Neural progenitor cell (in vitro differentiated cells): ENCODE results near the gene ABCG2. TPM values are rescaled to one million over a fixed set of nuclear protein-coding genes. Genes with fewer than 3 reads are reported as not detected.
A peak's percentile ranks its signal among the peaks of the same experiment; 100 is the strongest.

Source experiments
- DNase-seq: peaks from one replicate; pipeline ENCODE4 v3.0.0-alpha.2; 2016; ENCODE audit warnings: low spot score
- H2AFZ ChIP-seq: fragments of 200-600 bp; sonication (generic); replicated peaks from 2 replicates; pipeline ENCODE4 v1.6.1; 2016; ENCODE audit warnings: antibody characterized with exemption
- H3F3A ChIP-seq: fragments of 200-600 bp; sonication (generic); 2 replicates; pipeline ENCODE4 v1.6.1; 2016; ENCODE audit warnings: antibody characterized with exemption, low read depth
- H3K27ac ChIP-seq: fragments of 200-600 bp; sonication (generic); 2 replicates; pipeline ENCODE4 v1.5.1; 2016; ENCODE audit warnings: mild to moderate bottlenecking
- H3K27me3 ChIP-seq: fragments of 200-600 bp; sonication (generic); 2 replicates; pipeline ENCODE4 v1.6.1; 2016; ENCODE audit warnings: mild to moderate bottlenecking, moderate library complexity
- H3K36me3 ChIP-seq: fragments of 200-600 bp; sonication (generic); 2 replicates; pipeline ENCODE4 v1.5.1; 2016
- H3K4me1 ChIP-seq: fragments of 200-600 bp; sonication (generic); 2 replicates; pipeline ENCODE4 v1.6.1; 2016; ENCODE audit warnings: mixed run types
- H3K4me2 ChIP-seq: fragments of 200-600 bp; sonication (generic); 2 replicates; pipeline ENCODE4 v1.6.1; 2016
- H3K4me3 ChIP-seq: fragments of 200-600 bp; sonication (generic); 2 replicates; pipeline ENCODE4 v1.5.1; 2016
- H3K79me2 ChIP-seq: fragments of 200-600 bp; sonication (generic); 2 replicates; pipeline ENCODE4 v1.6.1; 2016; ENCODE audit warnings: low read depth
- H3K9ac ChIP-seq: fragments of 200-600 bp; sonication (generic); 2 replicates; pipeline ENCODE4 v1.6.1; 2016
- H3K9me3 ChIP-seq: fragments of 200-600 bp; sonication (generic); 2 replicates; pipeline ENCODE4 v1.5.1; 2016; ENCODE audit warnings: low read depth
- H4K20me1 ChIP-seq: fragments of 200-600 bp; sonication (generic); 2 replicates; pipeline ENCODE4 v1.6.1; 2016; ENCODE audit warnings: low read depth
- H3K27ac Mint-ChIP-seq: 3 replicates; pipeline ENCODE4 v1.8.0; 2021; ENCODE audit warnings: mixed read lengths
- H3K27me3 Mint-ChIP-seq: 2 replicates; pipeline ENCODE4 v1.8.0; 2022; ENCODE audit warnings: low read depth, mild to moderate bottlenecking, inconsistent platforms, moderate library complexity, mixed read lengths; ENCODE audit not compliant: insufficient read depth
- H3K36me3 Mint-ChIP-seq: 3 replicates; pipeline ENCODE4 v1.8.0; 2021; ENCODE audit warnings: mixed read lengths
- H3K4me1 Mint-ChIP-seq: 3 replicates; pipeline ENCODE4 v1.8.0; 2021; ENCODE audit warnings: mixed read lengths
- H3K4me3 Mint-ChIP-seq: 3 replicates; pipeline ENCODE4 v1.8.0; 2021; ENCODE audit warnings: mild to moderate bottlenecking, moderate library complexity, mixed read lengths
- H3K9me3 Mint-ChIP-seq: 3 replicates; pipeline ENCODE4 v1.8.0; 2020; ENCODE audit warnings: mixed read lengths
- CTCF ChIP-seq: fragments of 200-600 bp; sonication (generic); IDR thresholded peaks from 2 replicates; pipeline ENCODE4 v1.5.1; 2017; ENCODE audit warnings: antibody characterized with exemption, mild to moderate bottlenecking
- EZH2 ChIP-seq: fragments of 200-600 bp; sonication (generic); IDR thresholded peaks from 2 replicates; pipeline ENCODE4 v1.6.1; 2017; ENCODE audit warnings: antibody characterized with exemption, mild to moderate bottlenecking, moderate library complexity
- EZH2phosphoT487 ChIP-seq: fragments of 200-600 bp; sonication (generic); IDR thresholded peaks from 2 replicates; pipeline ENCODE4 v1.6.1; 2017; ENCODE audit warnings: antibody characterized with exemption
- total RNA-seq: library from RNA; depleted of rRNA; stranded (reverse); fragments of >200 nt; gene quantifications from 2 replicates; pipeline ENCODE4 v1.2.3, GENCODE V29; 2015; ENCODE audit warnings: low replicate concordance

The ABCG2 gene
- total RNA-seq, 1 donor from 2014 or later, result 2.4 TPM

GRCh38 chr4:88187766-88188165 lies 29.3 kb upstream of the ABCG2 start:
- Histone ChIP-seq H3K4me1 (peaks cover 5% of the 10 kb centered on the region), H3K27me3 (no peaks in the 10 kb centered on the region), H3K4me2 (no peak overlapping the region), H3K9ac (no peak overlapping the region), H4K20me1 (no peaks in the 10 kb centered on the region), H3K4me3 (no peak overlapping the region), H3K27ac (no peak overlapping the region), H2AFZ (no peak overlapping the region), H3K79me2 (no peaks in the 10 kb centered on the region), H3K36me3 (no peaks in the 10 kb centered on the region), H3K9me3 (no peaks in the 10 kb centered on the region), H3F3A (no peaks in the 10 kb centered on the region)
- DNase-seq, result no peak
- H3K27me3 Mint-ChIP-seq, result no peaks in the 10 kb centered on the region
- no peak overlapping the region for H3K27ac Mint-ChIP-seq
- H3K9me3 Mint-ChIP-seq, result peaks cover 13% of the 10 kb centered on the region
- H3K4me1 Mint-ChIP-seq, result peaks cover 2% of the 10 kb centered on the region
- H3K4me3 Mint-ChIP-seq, result no peak overlapping the region
- TF ChIP-seq EZH2 (no peak), CTCF (no peak), EZH2phosphoT487 (no peak)
- no peaks in the 10 kb centered on the region for H3K36me3 Mint-ChIP-seq

- no peak overlapping the region for H3K27ac ChIP-seq
- H3F3A ChIP-seq, result no peaks in the 10 kb centered on the region
- H3K4me1 ChIP-seq, result peaks cover 5% of the 10 kb centered on the region
- H3K27me3 Mint-ChIP-seq, result no peaks in the 10 kb centered on the region
- TF ChIP-seq EZH2phosphoT487 (no peak), CTCF (no peak), EZH2 (no peak)
- peaks cover 2% of the 10 kb centered on the region for H3K4me1 Mint-ChIP-seq
- H3K9ac ChIP-seq, result no peak overlapping the region
- H3K36me3 ChIP-seq, result no peaks in the 10 kb centered on the region
- no peaks in the 10 kb centered on the region for H4K20me1 ChIP-seq
- H3K36me3 Mint-ChIP-seq, result no peaks in the 10 kb centered on the region
- H3K27me3 ChIP-seq, result no peaks in the 10 kb centered on the region
- no peak overlapping the region for H3K4me3 Mint-ChIP-seq
- H3K4me2 ChIP-seq, result no peak overlapping the region
- no peak overlapping the region for H2AFZ ChIP-seq
- H3K9me3 Mint-ChIP-seq, result peaks cover 24% of the 10 kb centered on the region
- H3K9me3 ChIP-seq, result no peaks in the 10 kb centered on the region
- DNase-seq, result no peak
- no peak overlapping the region for H3K27ac Mint-ChIP-seq
- no peak overlapping the region for H3K4me3 ChIP-seq
- H3K79me2 ChIP-seq, result no peaks in the 10 kb centered on the region
These were observed 27.5 kb upstream of the ABCG2 start for GRCh38 chr4:88185906-88186305.

- Histone ChIP-seq H3K27me3 (no peaks in the 10 kb centered on the region), H3K4me1 (no peaks in the 10 kb centered on the region), H3K4me3 (no peak overlapping the region), H3K79me2 (no peaks in the 10 kb centered on the region), H3K9ac (no peak overlapping the region), H3K27ac (no peak overlapping the region), H3K4me2 (no peak overlapping the region), H3K9me3 (no peaks in the 10 kb centered on the region), H4K20me1 (no peaks in the 10 kb centered on the region), H2AFZ (peak overlapping the region; percentile 75), H3K36me3 (no peaks in the 10 kb centered on the region), H3F3A (no peaks in the 10 kb centered on the region)
- no peak overlapping the region for H3K4me3 Mint-ChIP-seq
- no peak for TF ChIP-seq CTCF
- DNase-seq, result no peak
- no peaks in the 10 kb centered on the region for H3K36me3 Mint-ChIP-seq
- H3K4me1 Mint-ChIP-seq, result no peaks in the 10 kb centered on the region
- H3K27ac Mint-ChIP-seq, result no peak overlapping the region
- H3K9me3 Mint-ChIP-seq, result peaks cover 23% of the 10 kb centered on the region
- H3K27me3 Mint-ChIP-seq, result peaks cover under 1% of the 10 kb centered on the region
These were observed 20.8 kb upstream of the ABCG2 start for GRCh38 chr4:88179261-88179660.
